GM21723 (cell line): ENCODE measurements around the gene GK2.

ENCODE experiments used
- ATAC-seq: cut with Tn5 transposase; IDR thresholded peaks from one replicate; pipeline ENCODE4 v1.9.1; 2021; ENCODE audit warnings: mild to moderate bottlenecking, moderate library complexity; ENCODE audit not compliant: unreplicated experiment

GK2 gene

GRCh38 chr4:79390890-79391289 lies 17.1 kb downstream of the GK2 start:
- ATAC-seq, result no peak

GRCh38 chr4:79385641-79386040 lies 22.4 kb downstream of the GK2 start:
- no peak for ATAC-seq

DNA sequence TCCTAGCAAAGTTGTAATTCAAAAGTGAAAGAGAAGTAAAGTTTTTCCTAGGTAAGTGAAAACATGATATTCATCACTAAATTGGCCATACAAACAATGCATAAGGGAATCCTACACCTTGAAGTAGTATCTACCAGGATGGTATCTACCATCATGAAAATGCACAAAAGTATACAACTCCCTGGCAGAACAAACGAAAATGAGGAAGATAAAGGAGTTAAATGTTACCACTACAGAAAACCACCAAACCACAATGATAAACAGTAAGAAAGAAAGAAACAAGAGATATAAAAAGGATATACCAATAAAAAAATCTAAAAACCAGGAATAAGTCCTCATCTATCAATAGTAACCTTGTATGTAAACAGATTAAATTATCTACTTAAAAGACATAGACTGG lies 26.9 kb downstream of the GK2 start:
- ATAC-seq, result no peak

GRCh38 chr4:79370026-79370425 lies 38.0 kb downstream of the GK2 start:
- no peak for ATAC-seq

GRCh38 chr4:79367096-79367495 lies 40.9 kb downstream of the GK2 start:
- no peak for ATAC-seq

- ATAC-seq, result no peak
Observed at GRCh38 chr4:79366422-79366821, 41.6 kb downstream of the GK2 start.

DNA sequence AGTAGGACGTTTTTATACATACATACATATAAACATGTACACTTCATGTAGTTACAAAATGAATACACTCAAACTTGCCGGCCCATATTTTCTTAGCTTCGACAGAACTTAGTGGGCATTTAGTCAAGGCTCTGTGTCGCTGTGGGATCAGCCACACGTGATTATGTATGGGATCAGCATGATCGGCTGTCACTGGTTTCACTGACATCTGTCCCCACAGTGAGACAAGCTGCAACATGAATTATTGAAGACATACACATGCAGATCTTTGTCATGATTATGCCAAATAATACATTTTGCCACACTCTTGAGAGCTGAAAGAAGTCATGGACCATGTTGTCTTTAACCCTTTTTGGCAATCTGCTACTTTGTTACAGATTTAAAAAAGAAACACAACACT lies 44.0 kb downstream of the GK2 start:
- ATAC-seq, result no peak

DNA sequence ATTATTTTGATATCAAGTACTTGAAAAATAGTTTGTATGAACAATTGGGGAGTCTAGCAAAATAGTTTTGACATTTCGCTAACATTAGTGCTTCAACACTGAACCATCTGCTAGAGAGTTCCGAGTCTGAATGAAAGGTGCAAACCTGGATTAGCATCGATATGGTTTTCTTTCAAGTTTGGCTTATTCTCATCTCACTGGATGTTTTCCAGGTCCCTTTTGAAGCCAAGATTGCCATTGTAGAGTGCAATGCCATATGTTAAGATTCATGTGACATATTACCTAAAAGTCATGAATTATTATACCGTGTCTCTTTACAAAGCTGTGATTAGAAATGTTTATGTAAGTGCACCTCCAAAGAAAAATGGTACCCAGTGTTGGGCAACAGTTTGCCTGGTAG lies 45.4 kb downstream of the GK2 start:
- ATAC-seq, result no peak

DNA sequence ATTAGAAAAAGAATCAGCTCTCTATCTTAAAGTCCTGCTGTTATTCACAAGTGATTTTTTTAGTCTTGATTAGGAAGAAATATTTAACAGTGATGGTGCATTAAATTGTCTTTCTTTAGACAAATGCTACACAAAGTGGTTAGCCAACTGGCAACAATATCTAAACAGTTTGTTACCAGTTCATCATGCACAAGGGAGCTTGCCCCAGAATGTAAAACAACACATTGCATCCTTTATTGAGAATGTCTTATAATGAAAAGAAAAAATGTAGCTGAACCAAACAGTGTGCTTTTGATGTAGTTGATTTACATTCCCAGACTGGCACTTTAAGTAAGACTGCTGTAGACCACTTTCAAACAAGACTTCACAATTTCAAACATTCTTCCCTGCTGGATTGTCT lies 48.0 kb downstream of the GK2 start:
- ATAC-seq, result no peak

DNA sequence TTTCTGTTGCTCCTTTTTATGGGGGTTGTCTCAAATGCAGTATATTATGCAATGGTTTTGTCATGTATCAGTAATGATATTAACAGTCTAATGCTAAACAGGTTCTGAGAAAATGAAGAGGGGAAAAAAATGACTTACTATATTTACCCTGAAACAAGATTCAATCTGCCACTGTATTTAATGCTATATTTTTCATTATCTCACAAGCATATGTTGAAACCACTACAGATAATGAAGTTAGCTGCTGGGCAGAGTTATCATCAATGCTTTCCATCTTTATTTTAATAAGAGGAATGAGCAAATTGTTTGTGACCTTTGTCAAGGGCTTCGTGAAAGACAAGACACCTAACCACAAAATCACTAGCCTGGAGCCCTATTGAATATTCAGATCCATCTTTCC lies 49.6 kb downstream of the GK2 start:
- ATAC-seq, result no peak

DNA sequence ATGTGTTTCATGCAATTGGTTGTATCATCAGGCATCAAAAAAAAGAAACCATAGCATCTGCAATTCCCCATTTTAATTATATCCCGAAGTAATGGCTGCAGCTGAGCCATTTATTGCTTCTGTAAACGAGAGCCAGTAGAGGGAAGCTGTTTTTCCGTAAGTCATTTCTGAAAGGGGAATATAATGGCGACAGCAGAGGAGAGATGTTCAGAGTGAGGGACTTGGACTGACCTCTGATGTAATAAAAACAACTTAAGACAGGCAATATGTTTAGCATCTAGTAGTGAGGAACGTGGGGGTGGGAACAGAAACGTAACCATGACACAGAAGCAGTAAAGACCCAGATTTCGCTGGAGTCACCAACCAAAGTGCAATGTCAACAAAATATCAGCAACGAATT lies 50.7 kb downstream of the GK2 start:
- no peak for ATAC-seq
